H1 (cell line): ENCODE measurements around the gene PDE1C. TPM values are rescaled to one million over a fixed set of nuclear protein-coding genes. Genes with fewer than 3 reads are reported as not detected.

Experiments
- CTCF ChIA-PET: fragments of 300-600 bp; sonication (Branson Sonifier 250); formaldehyde crosslinking; loops from one replicate; lab custom pipeline; 2021; ENCODE audit not compliant: partially characterized antibody; lab: Charles Lee
- POLR2A ChIA-PET: fragments of 300-600 bp; sonication (Branson Sonifier 250); formaldehyde crosslinking; loops from one replicate; lab custom pipeline; 2021; ENCODE audit warnings: inconsistent platforms; ENCODE audit not compliant: partially characterized antibody; lab: Charles Lee
- DNase-seq, 2 experiments: peaks; one replicate each; pipeline versions ENCODE4 v3.0.0 to v3.0.0-alpha.2; 2010 to 2022; ENCODE audit warnings: low spot score in 2 of 2, low read depth in 1 of 2, mixed read lengths in 1 of 2
- FAIRE-seq: peaks from 2 replicates; lab custom pipeline; 2011; peaks lifted over from hg19 to GRCh38; lab: Jason Lieb, UNC
- H2AFZ ChIP-seq: 2 replicates; pipeline ENCODE4 v1.8.1; 2012; ENCODE audit warnings: low read length, inconsistent platforms
- H2AK5ac ChIP-seq: 2 replicates; pipeline ENCODE4 v1.6.1; 2013; ENCODE audit warnings: low read depth, low read length
- H2BK120ac ChIP-seq: replicated peaks from 2 replicates; pipeline ENCODE3; 2013; ENCODE audit warnings: low read depth, low read length, inconsistent platforms
- H2BK12ac ChIP-seq: 2 replicates; pipeline ENCODE4 v1.6.1; 2013; ENCODE audit warnings: low read depth, low read length
- H2BK15ac ChIP-seq: 2 replicates; pipeline ENCODE4 v1.6.1; 2013; ENCODE audit warnings: low read length
- H2BK20ac ChIP-seq: 2 replicates; pipeline ENCODE4 v1.6.1; 2013; ENCODE audit warnings: low read length
- H2BK5ac ChIP-seq: 2 replicates; pipeline ENCODE4 v1.6.1; 2013; ENCODE audit warnings: low read depth, low read length
- H3K14ac ChIP-seq: 2 replicates; pipeline ENCODE4 v1.6.1; 2013; ENCODE audit warnings: inconsistent platforms; ENCODE audit not compliant: insufficient read length
- H3K18ac ChIP-seq: 2 replicates; pipeline ENCODE4 v1.6.1; 2013; ENCODE audit warnings: low read length; ENCODE audit errors: extremely low read depth
- H3K23ac ChIP-seq: 2 replicates; pipeline ENCODE4 v1.6.1; 2013; ENCODE audit warnings: inconsistent platforms; ENCODE audit not compliant: insufficient read length
- H3K23me2 ChIP-seq: 2 replicates; pipeline ENCODE4 v1.6.1; 2013; ENCODE audit warnings: low read depth, low read length
- H3K27ac ChIP-seq: 2 replicates; pipeline ENCODE4 v1.6.1; 2011; ENCODE audit warnings: low read depth, low read length, inconsistent platforms
- H3K27me3 ChIP-seq, 4 experiments: replicated peaks in 1 of 4; 1 replicate in 1 of 4; 2 replicates in 3 of 4; pipeline versions ENCODE4 v1.6.1 to v1.8.1; 2011 to 2013; ENCODE audit warnings: low read length in 3 of 4, mild to moderate bottlenecking in 3 of 4, inconsistent platforms in 2 of 4, mixed read lengths in 2 of 4, moderate library complexity in 1 of 4; ENCODE audit not compliant: control insufficient read depth in 3 of 4, insufficient read depth in 3 of 4; ENCODE audit errors: extremely low read depth in 1 of 4
- H3K36me3 ChIP-seq, 4 experiments: 2 replicates each; pipeline versions ENCODE4 v1.6.1 to v1.8.1; 2011 to 2013; ENCODE audit warnings: mild to moderate bottlenecking in 4 of 4, low read length in 3 of 4, moderate library complexity in 2 of 4, control low read depth in 1 of 4, inconsistent platforms in 1 of 4; ENCODE audit not compliant: insufficient read depth in 4 of 4, control insufficient read depth in 2 of 4
- H3K4ac ChIP-seq: replicated peaks from 2 replicates; pipeline ENCODE3; 2013; ENCODE audit warnings: low read length, low read depth, mixed read lengths, inconsistent platforms; ENCODE audit not compliant: insufficient read length
- H3K4me1 ChIP-seq, 4 experiments: replicated peaks in 1 of 4; 1 replicate in 1 of 4; 2 replicates in 3 of 4; pipeline versions ENCODE4 v1.6.1 to v1.8.1; 2011 to 2013; ENCODE audit warnings: low read length in 3 of 4, inconsistent platforms in 2 of 4, mixed read lengths in 1 of 4; ENCODE audit not compliant: insufficient read depth in 4 of 4, control insufficient read depth in 3 of 4
- H3K4me2 ChIP-seq, 2 experiments: 2 replicates each; pipeline versions ENCODE4 v1.6.1 to v1.8.1; 2011 to 2013; ENCODE audit warnings: low read depth in 2 of 2, low read length in 2 of 2, control low read depth in 1 of 2, inconsistent platforms in 1 of 2, mild to moderate bottlenecking in 1 of 2; ENCODE audit not compliant: insufficient read depth in 1 of 2
- H3K4me3 ChIP-seq, 4 experiments: fragments of 200-600, 300-600 bp in 1 of 4; sonication (generic), shearing (Covaris generic), sonication (Bioruptor Twin) in 1 of 4; 2 replicates each; pipeline versions ENCODE4 v1.5.1 to v1.8.1; 2011 to 2016; ENCODE audit warnings: low read length in 4 of 4, low read depth in 3 of 4, control low read depth in 2 of 4, inconsistent platforms in 2 of 4, mild to moderate bottlenecking in 2 of 4, mixed read lengths in 1 of 4, moderate library complexity in 1 of 4; ENCODE audit not compliant: insufficient read depth in 2 of 4; ENCODE audit errors: extremely low read depth in 1 of 4
- H3K56ac ChIP-seq: replicated peaks from 2 replicates; pipeline ENCODE3; 2013; ENCODE audit warnings: low read depth, mild to moderate bottlenecking, mixed read lengths, low read length, inconsistent platforms; ENCODE audit not compliant: insufficient read length
- H3K79me1 ChIP-seq: 2 replicates; pipeline ENCODE4 v1.6.1; 2013; ENCODE audit warnings: low read depth, low read length, control low read depth
- H3K79me2 ChIP-seq, 2 experiments: 2 replicates each; pipeline versions ENCODE4 v1.6.1 to v1.8.1; 2012 to 2013; ENCODE audit warnings: low read length in 2 of 2, mild to moderate bottlenecking in 2 of 2, inconsistent platforms in 1 of 2; ENCODE audit not compliant: insufficient read depth in 2 of 2, control insufficient read depth in 1 of 2
- H3K9ac ChIP-seq, 4 experiments: replicated peaks in 1 of 4; 1 replicate in 1 of 4; 2 replicates in 3 of 4; pipeline versions ENCODE4 v1.6.1 to v1.8.1; 2011 to 2013; ENCODE audit warnings: low read depth in 3 of 4, low read length in 3 of 4, control low read depth in 2 of 4, mild to moderate bottlenecking in 2 of 4, moderate library complexity in 2 of 4, inconsistent platforms in 1 of 4; ENCODE audit errors: extremely low read depth in 1 of 4
- H3K9me3 ChIP-seq, 2 experiments: 2 replicates each; pipeline versions ENCODE4 v1.6.1 to v1.8.1; 2012 to 2013; ENCODE audit warnings: mild to moderate bottlenecking in 2 of 2, moderate library complexity in 2 of 2, control low read depth in 1 of 2, inconsistent platforms in 1 of 2, low read depth in 1 of 2, low read length in 1 of 2, mixed read lengths in 1 of 2; ENCODE audit not compliant: insufficient read depth in 2 of 2
- H4K20me1 ChIP-seq, 2 experiments: replicated peaks in 1 of 2; 2 replicates each; pipeline versions ENCODE3 to v1.8.1; 2011 to 2013; ENCODE audit warnings: inconsistent platforms in 2 of 2, low read length in 2 of 2, mild to moderate bottlenecking in 1 of 2; ENCODE audit not compliant: insufficient read depth in 2 of 2, control insufficient read depth in 1 of 2
- H4K5ac ChIP-seq: 2 replicates; pipeline ENCODE4 v1.6.1; 2013; ENCODE audit warnings: low read length, low read depth, mixed read lengths, inconsistent platforms; ENCODE audit not compliant: insufficient read length
- H4K8ac ChIP-seq: 2 replicates; pipeline ENCODE4 v1.8.0; 2013; ENCODE audit warnings: mild to moderate bottlenecking, moderate library complexity, low read length, inconsistent platforms; ENCODE audit not compliant: insufficient read depth; ENCODE audit errors: extremely low read depth
- H4K91ac ChIP-seq: replicated peaks from 2 replicates; pipeline ENCODE3; 2013; ENCODE audit warnings: low read length, mixed read lengths, inconsistent platforms; ENCODE audit not compliant: insufficient read length
- BRCA1 ChIP-seq: IDR thresholded peaks from 2 replicates; pipeline ENCODE4 v1.6.1; 2012; ENCODE audit warnings: low read depth, low read length, improper control_type of control experiment
- FOSL1 ChIP-seq: IDR thresholded peaks from 2 replicates; pipeline ENCODE4 v1.6.1; 2011; ENCODE audit warnings: mild to moderate bottlenecking, low read depth, low read length, moderate library complexity; ENCODE audit not compliant: insufficient read depth
- GTF2F1 ChIP-seq: IDR thresholded peaks from 2 replicates; pipeline ENCODE4 v1.6.1; 2012; ENCODE audit warnings: low read depth, low read length, improper control_type of control experiment, borderline replicate concordance
- TAF7 ChIP-seq: optimal IDR thresholded peaks from 2 replicates; pipeline ENCODE3; 2011; ENCODE audit warnings: low read depth, mild to moderate bottlenecking, inconsistent platforms, low read length, moderate library complexity, borderline replicate concordance
- WGBS, 2 experiments: shearing (Covaris generic) in 1 of 2; methylation state at CpG; one replicate each; pipeline versions ENCODE4 v1.1.6 to v1.1.7; 2013 to 2015; ENCODE audit warnings: low lambda C conversion rate in 2 of 2, mixed read lengths in 2 of 2, inconsistent platforms in 1 of 2, low coverage in 1 of 2, missing lambda C conversion rate in 1 of 2; ENCODE audit not compliant: insufficient replicate concordance in 2 of 2, insufficient coverage in 1 of 2, insufficient read length in 1 of 2; ENCODE audit errors: extremely low coverage in 1 of 2, missing lambda C conversion rate in 1 of 2; 5-methylcytosine and 5-hydroxymethylcytosine counted together
- polyA plus RNA-seq, 7 experiments: library from polyadenylated mRNA; depleted of rRNA in 3 of 7; stranded (reverse) in 5 of 7; unstranded in 2 of 7; fragments of >200 nt in 5 of 7; fragments of 200-250 nt in 2 of 7; gene quantifications; 1 replicate in 5 of 7; 2 replicates in 1 of 7; 4 replicates in 1 of 7; pipeline versions ENCODE4 v1.2.1 to v1.2.3, GENCODE V29; 2011 to 2013; ENCODE audit warnings: missing spikeins in 2 of 7, mixed read lengths in 2 of 7
- total RNA-seq: library from RNA; stranded (reverse); fragmentation: NEBNext Ultra II Directional; extraction: Animal tissue kit (Norgen Biotek cat#: 25700); gene quantifications from 2 replicates; pipeline ENCODE4 v1.2.1, GENCODE V29; 2021

Gene PDE1C
- total and polyA plus RNA-seq, 2 of the 8 experiments (the other 6 are each of a cell fraction or from before 2014, with no cell fraction given) = 0.11 to 1.1 TPM

DNA sequence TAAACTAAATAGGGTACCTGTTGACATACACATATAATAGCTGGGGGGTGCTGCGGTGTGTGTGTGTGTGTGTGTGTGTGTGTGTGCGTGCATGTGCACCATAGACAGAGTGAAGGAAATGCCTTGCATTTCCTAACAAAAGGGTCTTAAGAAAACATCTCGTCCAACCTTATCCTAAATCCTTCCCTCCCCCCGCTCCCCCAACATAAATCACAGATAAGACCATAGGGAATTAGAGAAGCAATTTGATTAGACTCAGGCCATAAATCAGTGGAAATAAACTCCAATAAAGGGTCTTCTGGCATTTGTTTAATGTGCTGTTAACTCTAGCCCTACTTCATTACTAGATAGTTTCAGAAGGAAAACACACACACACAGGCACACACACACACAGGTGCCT lies 234.7 kb downstream of the PDE1C start:
- TF ChIP-seq FOSL1 (no peak), GTF2F1 (no peak), BRCA1 (no peak), TAF7 (no peak)
- no peak overlapping the region for H2BK15ac ChIP-seq
- 84 to 100% methylated on average over 2 to 4 of the region's 4 CpGs for WGBS, 2 experiments

More for the DNA sequence above, 234.7 kb downstream of the PDE1C start:
- Histone ChIP-seq H2AK5ac (no peak overlapping the region), H3K18ac (no peak overlapping the region), H4K20me1 (no peaks in the 10 kb centered on the region), H3K56ac (no peak overlapping the region), H4K8ac (no peak overlapping the region), H2BK5ac (no peak overlapping the region), H3K14ac (no peak overlapping the region), H3K79me1 (no peaks in the 10 kb centered on the region), H3K27me3 (no peaks in the 10 kb centered on the region), H3K27ac (no peak overlapping the region), H3K4me2 (no peak overlapping the region), H3K23me2 (no peaks in the 10 kb centered on the region), H3K79me2 (no peaks in the 10 kb centered on the region), H2BK20ac (no peak overlapping the region), H4K91ac (no peak overlapping the region), H2BK120ac (no peak overlapping the region), H2AFZ (no peak overlapping the region), H3K4ac (no peak overlapping the region), H4K5ac (no peak overlapping the region), H3K4me1 (no peaks in the 10 kb centered on the region), H3K9ac (no peak overlapping the region), H3K4me3 (no peak overlapping the region), H3K23ac (no peak overlapping the region), H3K36me3 (no peaks in the 10 kb centered on the region), H3K9me3 (no peaks in the 10 kb centered on the region), H2BK12ac (no peak overlapping the region)
- CTCF ChIA-PET = interaction anchor here (1.1 to 1.6 kb wide), 2 partner anchors 10 to 91 kb away, joined by 4 read pairs; no protein-coding TSS in a partner anchor
- POLR2A ChIA-PET = no interaction called here
- FAIRE-seq (no peak), DNase-seq (no peak)
